HG02642 (cell line): ENCODE data around the gene CHAMP1.

Experiments
- ATAC-seq: cut with Tn5 transposase; IDR thresholded peaks from one replicate; pipeline ENCODE4 v1.9.1; 2021; ENCODE audit warnings: mild to moderate bottlenecking; ENCODE audit not compliant: unreplicated experiment, poor library complexity

CHAMP1 gene

GRCh38 chr13:114298866-114299265 is 15.4 kb upstream of the CHAMP1 start:
- no peak for ATAC-seq

- no peak for ATAC-seq
These were observed 14.5 kb upstream of the CHAMP1 start for GRCh38 chr13:114299604-114300305.

- no peak for ATAC-seq
These were observed 10.5 kb upstream of the CHAMP1 start for GRCh38 chr13:114303700-114304327.

GRCh38 chr13:114304346-114305034 is 9.8 kb upstream of the CHAMP1 start:
- ATAC-seq = no peak

- ATAC-seq = no peak
These were observed 5.2 kb upstream of the CHAMP1 start for GRCh38 chr13:114309086-114309485.

- no peak for ATAC-seq
These were observed 4.4 kb upstream of the CHAMP1 start for GRCh38 chr13:114309806-114310410.

GRCh38 chr13:114310956-114311355 is 3.3 kb upstream of the CHAMP1 start:
- ATAC-seq = no peak

- ATAC-seq = no peak
These were observed 2.9 kb upstream of the CHAMP1 start for GRCh38 chr13:114311387-114311786.

- no peak for ATAC-seq
These were observed 2.4 kb upstream of the CHAMP1 start for GRCh38 chr13:114311908-114312307.

- ATAC-seq = no peak
These were observed 1.0 kb upstream of the CHAMP1 start for GRCh38 chr13:114313061-114313860.

GRCh38 chr13:114315074-114315785 is 927 bp downstream of the CHAMP1 start:
- ATAC-seq = no peak

- ATAC-seq = no peak
These were observed 4.3 kb downstream of the CHAMP1 start for GRCh38 chr13:114318624-114319023.

GRCh38 chr13:114319441-114319913 is 5.2 kb downstream of the CHAMP1 start:
- ATAC-seq = no peak

- no peak for ATAC-seq
These were observed 5.8 kb downstream of the CHAMP1 start for GRCh38 chr13:114320065-114320464.

- no peak for ATAC-seq
These were observed 7.0 kb downstream of the CHAMP1 start for GRCh38 chr13:114321256-114321655.

GRCh38 chr13:114323349-114323748 is 9.0 kb downstream of the CHAMP1 start:
- no peak for ATAC-seq

GRCh38 chr13:114324334-114324733 is 10.0 kb downstream of the CHAMP1 start:
- ATAC-seq = no peak

GRCh38 chr13:114325729-114326128 is 11.4 kb downstream of the CHAMP1 start:
- ATAC-seq = no peak

- no peak for ATAC-seq
These were observed 13.7 kb downstream of the CHAMP1 start for GRCh38 chr13:114328034-114328433.

- no peak for ATAC-seq
These were observed 14.3 kb downstream of the CHAMP1 start for GRCh38 chr13:114328595-114328994.
